Prostate gland (tissue), 2 donors: ENCODE measurements around the gene NFATC3. TPM values are rescaled to one million over a fixed set of nuclear protein-coding genes. Genes with fewer than 3 reads are reported as not detected.

Experiments
- DNase-seq: peaks from one replicate; pipeline ENCODE4 v3.0.0-alpha.2; 2019; ENCODE audit warnings: low spot score
- H3K27ac ChIP-seq, 2 donors: fragments of 200-600 bp; sonication (generic); 2 replicates each; pipeline ENCODE4 v1.5.1; 2017 to 2019
- H3K27me3 ChIP-seq: fragments of 200-600 bp; sonication (generic); replicated peaks from 2 replicates; pipeline ENCODE4 v1.5.1; 2019; ENCODE audit not compliant: insufficient read depth
- H3K36me3 ChIP-seq, 2 donors: fragments of 200-600 bp; sonication (generic); 1 replicate in 1 of 2; 2 replicates in 1 of 2; pipeline versions ENCODE4 v1.5.1 to v1.8.1; 2017 to 2019
- H3K4me1 ChIP-seq: fragments of 200-600 bp; sonication (generic); replicated peaks from 2 replicates; pipeline ENCODE4 v1.5.1; 2019
- H3K4me3 ChIP-seq, 2 donors: fragments of 200-600 bp; sonication (generic); 2 replicates each; pipeline ENCODE4 v1.5.1; 2017 to 2019
- H3K9me3 ChIP-seq: fragments of 200-600 bp; sonication (generic); 2 replicates; pipeline ENCODE4 v1.5.1; 2017
- POLR2A ChIP-seq: fragments of 450-650 bp; IDR thresholded peaks from one replicate; pipeline ENCODE4 v1.6.1; 2016; ENCODE audit warnings: antibody characterized with exemption, mild to moderate bottlenecking
- POLR2AphosphoS5 ChIP-seq: sonication (generic); formaldehyde crosslinking; IDR thresholded peaks from one replicate; pipeline ENCODE4 v1.6.1; 2017; ENCODE audit warnings: antibody characterized with exemption
- WGBS: methylation state at CpG from one replicate; pipeline ENCODE4 v1.1.5; 2018; 5-methylcytosine and 5-hydroxymethylcytosine counted together
- intact Hi-C: fragments of 100-400 bp; cut with DNase I; formaldehyde crosslinking; loops from one replicate; pipeline ENCODE4 v1.14.2; 2022
- total RNA-seq, 2 donors: library from RNA; depleted of rRNA; stranded (reverse); fragments of >200 nt; gene quantifications; one replicate each; pipeline ENCODE4 v1.1.0, GENCODE V29; 2016
- TF ChIP-seq, protein P1 (sequence below), 4 experiments: fragments of 200-600 bp in 2 of 4; fragments of 450-650 bp in 2 of 4; sonication (generic) in 2 of 4; IDR thresholded peaks; 1 replicate in 3 of 4; 2 replicates in 1 of 4; pipeline ENCODE4 v1.5.1; 2016 to 2019; ENCODE audit warnings: antibody characterized with exemption in 4 of 4, mild to moderate bottlenecking in 2 of 4, moderate library complexity in 2 of 4

NFATC3 gene
- total RNA-seq, 2 donors from 2014 or later = 36.6 to 84.1 TPM

DNA sequence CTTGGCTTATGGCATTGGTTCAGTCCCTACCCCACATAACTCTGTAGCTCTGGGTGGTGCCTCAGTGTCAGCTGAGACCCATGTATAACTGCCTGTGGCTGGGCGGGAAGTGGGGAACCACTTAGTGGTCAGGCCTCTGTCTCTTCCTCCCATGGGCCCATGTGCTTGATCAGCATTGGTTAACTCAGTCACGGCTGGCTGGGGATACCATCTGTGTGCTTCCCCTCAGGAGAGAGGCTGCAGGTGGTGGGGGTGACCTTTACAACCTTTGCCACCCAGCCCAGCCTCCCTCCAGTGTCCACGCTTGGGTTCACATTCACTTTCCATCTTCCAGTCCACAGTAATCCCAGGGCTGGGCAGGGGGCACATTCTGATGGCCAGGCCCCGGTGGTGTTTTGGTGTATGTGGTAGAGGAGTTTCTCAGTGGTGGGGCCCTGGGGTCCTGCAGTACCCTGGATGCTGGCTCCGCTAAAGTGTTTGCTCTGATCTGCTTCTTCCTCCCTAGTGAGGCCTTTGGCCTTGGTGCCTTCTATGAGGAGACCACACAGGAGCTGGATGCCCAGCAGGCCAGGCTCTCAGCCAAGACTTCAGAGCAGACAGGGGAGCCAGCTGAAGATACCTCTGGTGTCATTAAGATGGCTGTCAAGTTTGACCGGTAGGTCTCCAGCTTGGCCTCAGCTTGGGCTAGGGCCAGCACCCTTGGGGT lies 10.2 kb upstream of the NFATC3 start:
- Histone ChIP-seq H3K4me3 (no peak overlapping the region), H3K9me3 (no peaks in the 10 kb centered on the region), H3K36me3 (no peaks in the 10 kb centered on the region), H3K27ac (no peak overlapping the region), H3K27me3 (no peaks in the 10 kb centered on the region), H3K4me1 (peaks cover 3% of the 10 kb centered on the region)
- intact Hi-C loops = no loop called here
- no peak for DNase-seq
- no peak for TF ChIP-seq POLR2A
- TF ChIP-seq, protein P1, sequence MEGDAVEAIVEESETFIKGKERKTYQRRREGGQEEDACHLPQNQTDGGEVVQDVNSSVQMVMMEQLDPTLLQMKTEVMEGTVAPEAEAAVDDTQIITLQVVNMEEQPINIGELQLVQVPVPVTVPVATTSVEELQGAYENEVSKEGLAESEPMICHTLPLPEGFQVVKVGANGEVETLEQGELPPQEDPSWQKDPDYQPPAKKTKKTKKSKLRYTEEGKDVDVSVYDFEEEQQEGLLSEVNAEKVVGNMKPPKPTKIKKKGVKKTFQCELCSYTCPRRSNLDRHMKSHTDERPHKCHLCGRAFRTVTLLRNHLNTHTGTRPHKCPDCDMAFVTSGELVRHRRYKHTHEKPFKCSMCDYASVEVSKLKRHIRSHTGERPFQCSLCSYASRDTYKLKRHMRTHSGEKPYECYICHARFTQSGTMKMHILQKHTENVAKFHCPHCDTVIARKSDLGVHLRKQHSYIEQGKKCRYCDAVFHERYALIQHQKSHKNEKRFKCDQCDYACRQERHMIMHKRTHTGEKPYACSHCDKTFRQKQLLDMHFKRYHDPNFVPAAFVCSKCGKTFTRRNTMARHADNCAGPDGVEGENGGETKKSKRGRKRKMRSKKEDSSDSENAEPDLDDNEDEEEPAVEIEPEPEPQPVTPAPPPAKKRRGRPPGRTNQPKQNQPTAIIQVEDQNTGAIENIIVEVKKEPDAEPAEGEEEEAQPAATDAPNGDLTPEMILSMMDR (IDR thresholded peaks at IDR 0.05) = no peak
- TF ChIP-seq POLR2AphosphoS5 = no peak
- 91% methylated on average over 6 of the region's 6 CpGs for WGBS

DNA sequence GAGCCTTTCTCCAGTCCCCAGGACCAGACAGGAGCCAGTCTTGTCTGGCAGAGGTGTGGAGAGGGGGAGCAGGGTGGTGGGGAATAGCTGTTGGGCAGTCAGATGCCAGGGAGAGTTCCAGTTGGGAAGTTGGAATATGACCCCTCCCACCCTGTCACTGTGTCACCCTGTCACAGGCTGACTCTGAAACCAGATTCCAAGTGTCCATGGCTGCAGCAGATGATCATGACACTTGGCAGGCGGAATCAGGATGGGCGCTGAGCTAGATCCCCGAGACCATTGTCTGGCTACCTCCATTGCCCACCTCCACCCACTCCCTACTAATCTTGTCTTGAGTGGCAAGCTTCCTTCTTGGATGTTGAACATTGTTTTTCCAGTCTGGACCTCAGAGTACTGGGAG lies 9.2 kb upstream of the NFATC3 start:
- TF ChIP-seq, protein P1 (IDR thresholded peaks at IDR 0.05) = no peak
- no peak for TF ChIP-seq POLR2A
- no peak for TF ChIP-seq POLR2AphosphoS5
- no peaks in the 10 kb centered on the region for H3K9me3 ChIP-seq
- no peak overlapping the region for H3K4me3 ChIP-seq
- no peak overlapping the region for H3K27ac ChIP-seq
- DNase-seq = no peak
- H3K27me3 ChIP-seq = no peaks in the 10 kb centered on the region
- intact Hi-C loops = no loop called here
- 98% methylated on average over 3 of the region's 3 CpGs for WGBS
- H3K36me3 ChIP-seq = no peaks in the 10 kb centered on the region
- H3K4me1 ChIP-seq = peaks cover 3% of the 10 kb centered on the region

DNA sequence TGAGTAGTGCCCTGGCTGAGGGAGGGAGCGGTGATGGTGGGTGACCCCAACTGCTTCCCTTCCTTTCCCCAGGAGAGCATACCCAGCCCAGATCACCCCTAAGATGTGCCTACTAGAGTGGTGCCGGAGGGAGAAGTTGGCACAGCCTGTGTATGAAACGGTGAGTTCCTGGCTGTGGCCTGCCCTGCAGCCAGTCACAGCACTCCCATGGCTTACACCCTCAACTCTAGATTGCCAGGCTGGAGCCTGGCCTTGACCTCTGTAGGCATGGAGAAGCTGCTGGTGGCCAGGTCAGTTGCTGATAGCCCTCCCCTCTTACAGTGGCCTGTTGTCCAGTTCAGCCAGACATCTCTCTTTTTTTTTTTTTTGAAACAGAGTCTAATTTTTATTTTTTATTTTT lies 8.6 kb upstream of the NFATC3 start:
- Histone ChIP-seq H3K27me3 (no peaks in the 10 kb centered on the region), H3K36me3 (no peaks in the 10 kb centered on the region), H3K9me3 (no peaks in the 10 kb centered on the region), H3K4me3 (no peak overlapping the region), H3K27ac (no peak overlapping the region), H3K4me1 (peaks cover 3% of the 10 kb centered on the region)
- intact Hi-C loops = no loop called here
- no peak for DNase-seq
- TF ChIP-seq POLR2A (no peak), POLR2AphosphoS5 (no peak)
- TF ChIP-seq, protein P1 (IDR thresholded peaks at IDR 0.05) = no peak
- WGBS = 100% methylated on average over 3 of the region's 3 CpGs

DNA sequence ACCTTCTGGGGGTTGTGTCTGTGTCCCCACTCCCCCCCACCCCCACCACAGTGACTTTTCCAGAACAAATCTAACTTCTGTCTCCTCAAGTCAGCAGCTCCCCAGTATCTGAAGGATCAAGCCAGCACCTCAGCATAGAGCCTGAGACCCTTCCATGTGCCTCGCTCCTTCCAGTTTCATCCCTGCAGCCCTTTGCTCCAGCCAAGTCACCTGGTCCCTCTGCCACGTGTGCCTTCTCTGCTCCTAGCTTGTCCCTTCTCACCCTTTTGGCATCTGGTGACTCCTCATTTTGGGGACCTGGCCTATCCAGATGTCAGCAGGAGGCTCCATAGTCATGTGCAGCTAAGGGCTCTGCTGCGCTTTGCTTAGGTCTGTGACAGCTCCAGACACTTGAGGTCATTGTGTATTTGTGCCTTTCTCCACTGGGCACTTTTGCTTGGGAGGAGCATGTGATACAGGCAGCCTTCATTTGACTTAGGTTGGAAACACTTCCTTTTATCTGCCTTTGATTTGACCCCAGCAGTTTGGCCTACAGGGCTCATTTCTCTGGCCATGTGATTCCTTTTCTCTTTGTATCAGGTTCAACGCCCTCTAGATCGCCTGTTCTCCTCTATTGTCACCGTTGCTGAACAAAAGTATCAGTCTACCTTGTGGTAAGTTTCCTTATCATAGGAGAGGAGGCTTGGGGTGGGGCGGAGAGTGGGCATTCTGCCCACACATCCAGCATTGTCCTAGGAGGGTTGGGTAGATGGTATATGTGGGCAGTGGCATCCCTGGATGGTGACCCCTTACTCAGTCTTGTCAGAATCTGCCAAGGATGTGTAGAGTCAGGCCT lies 7.1 kb upstream of the NFATC3 start:
- Histone ChIP-seq H3K9me3 (no peaks in the 10 kb centered on the region), H3K4me1 (no peaks in the 10 kb centered on the region), H3K4me3 (no peak overlapping the region), H3K27ac (no peak overlapping the region), H3K36me3 (no peaks in the 10 kb centered on the region), H3K27me3 (no peaks in the 10 kb centered on the region)
- 83% methylated on average over 7 of the region's 7 CpGs for WGBS
- TF ChIP-seq POLR2A (no peak), POLR2AphosphoS5 (no peak)
- TF ChIP-seq, protein P1 (IDR thresholded peaks at IDR 0.05) = no peak
- intact Hi-C loops = no loop called here
- no peak for DNase-seq
